Measurements from ENCODE around the gene PALLD.

PALLD gene

DNA sequence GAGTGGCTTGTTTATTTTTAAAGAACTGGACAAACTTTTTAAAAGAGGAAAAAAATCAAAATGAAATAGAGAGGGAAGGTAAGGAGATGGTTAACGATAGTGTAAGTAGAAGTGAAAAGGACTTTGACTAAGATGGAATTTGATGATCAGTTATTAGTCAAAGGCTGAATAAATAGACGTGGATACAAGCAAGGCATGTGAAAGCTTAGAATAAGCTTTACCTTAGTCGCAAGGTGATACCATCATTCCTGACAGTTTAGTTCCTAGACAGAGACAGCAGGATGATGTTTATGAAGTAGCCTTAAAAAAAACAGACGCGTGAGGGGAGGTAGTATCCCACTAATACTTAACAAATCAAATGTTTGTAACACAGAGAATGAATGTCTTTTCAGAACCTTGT is 97.3 kb downstream of the PALLD start:
- no peak for DNase-seq

- DNase-seq: no peak
These were observed 101.3 kb downstream of the PALLD start for GRCh38 chr4:168598191-168598590.

GRCh38 chr4:168600796-168601583 is 104.1 kb downstream of the PALLD start:
- no peak for DNase-seq

DNA sequence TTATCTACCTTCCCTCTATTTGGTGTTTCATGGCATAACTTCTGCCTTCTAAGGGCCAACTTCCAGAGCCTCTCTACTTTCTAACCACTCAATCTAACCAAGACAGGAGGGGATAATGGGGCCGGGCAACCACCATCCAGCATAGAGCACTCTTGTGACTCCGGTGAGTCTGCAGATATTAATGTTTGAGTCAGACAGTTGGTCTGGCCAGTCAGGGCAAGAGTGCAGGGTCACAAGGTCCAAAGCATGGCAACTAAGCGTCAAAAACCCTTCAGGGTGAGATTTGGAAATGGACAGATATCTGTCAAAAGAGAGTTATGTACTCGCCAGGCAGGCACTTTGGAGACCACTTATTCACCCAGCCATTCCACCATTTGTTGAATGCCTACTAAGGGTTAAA is 105.0 kb downstream of the PALLD start:
- DNase-seq: no peak

DNA sequence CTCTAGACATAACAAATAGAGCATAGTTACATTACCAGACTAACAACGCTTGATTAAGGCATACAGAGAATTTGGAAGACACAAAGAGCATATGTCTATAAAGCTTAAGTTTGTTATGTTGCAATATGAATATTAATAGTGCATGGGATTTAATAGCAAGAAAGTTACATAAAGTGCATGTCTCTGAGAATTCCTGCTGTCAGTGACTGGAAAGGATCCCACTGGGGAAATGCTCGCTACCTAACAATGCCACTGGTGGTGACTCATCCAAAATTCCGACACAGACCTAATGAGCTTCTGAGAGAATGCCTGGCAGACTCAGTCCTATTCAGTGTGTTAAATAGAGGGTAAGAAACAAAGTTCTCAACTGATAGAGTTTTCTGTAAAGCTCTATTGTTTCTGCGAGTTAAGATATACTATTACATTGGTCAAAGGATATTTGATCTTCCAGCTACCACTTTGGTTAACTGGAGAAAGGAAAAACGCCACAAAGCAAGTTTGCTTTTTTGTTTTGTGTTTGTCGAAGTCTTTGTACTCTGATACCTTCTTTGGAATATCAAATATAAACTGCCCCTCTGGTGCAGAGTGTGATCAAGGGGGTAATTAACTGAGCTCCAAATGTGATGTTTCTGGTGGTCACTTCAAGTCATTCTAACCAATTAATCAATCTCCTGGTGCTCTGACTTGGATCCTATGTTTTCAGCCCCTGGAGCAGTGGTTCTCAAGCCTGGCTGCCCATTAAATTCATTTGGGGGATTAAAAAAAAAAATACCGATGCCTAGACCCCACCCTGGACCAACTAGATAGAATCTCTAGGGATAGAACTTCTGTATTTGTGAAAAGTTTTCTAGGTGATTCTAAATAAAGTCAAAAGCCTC is 107.9 kb downstream of the PALLD start:
- no peak for DNase-seq

DNA sequence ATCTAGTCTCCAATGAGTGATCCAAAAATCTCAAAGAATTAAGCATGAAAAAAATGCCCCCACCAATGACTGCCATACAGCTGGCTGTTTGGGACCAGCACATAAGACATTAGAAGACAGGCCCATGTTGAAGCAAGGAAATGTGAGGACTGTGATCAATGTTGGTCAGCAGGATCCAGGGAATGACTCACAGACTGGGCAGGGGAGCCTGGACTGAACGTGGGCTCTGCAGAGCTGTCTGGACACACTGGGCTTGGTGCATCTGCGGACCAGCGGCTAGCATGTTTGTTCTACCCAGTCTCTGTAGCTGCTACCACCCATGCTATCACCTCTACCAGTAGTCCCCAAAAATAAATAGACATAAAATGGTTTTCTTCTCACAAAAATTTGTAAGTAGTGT is 108.6 kb downstream of the PALLD start:
- no peak for DNase-seq

GRCh38 chr4:168607215-168607614 is 110.4 kb downstream of the PALLD start:
- no peak for DNase-seq

GRCh38 chr4:168608771-168609170 is 111.9 kb downstream of the PALLD start:
- no peak for DNase-seq

DNA sequence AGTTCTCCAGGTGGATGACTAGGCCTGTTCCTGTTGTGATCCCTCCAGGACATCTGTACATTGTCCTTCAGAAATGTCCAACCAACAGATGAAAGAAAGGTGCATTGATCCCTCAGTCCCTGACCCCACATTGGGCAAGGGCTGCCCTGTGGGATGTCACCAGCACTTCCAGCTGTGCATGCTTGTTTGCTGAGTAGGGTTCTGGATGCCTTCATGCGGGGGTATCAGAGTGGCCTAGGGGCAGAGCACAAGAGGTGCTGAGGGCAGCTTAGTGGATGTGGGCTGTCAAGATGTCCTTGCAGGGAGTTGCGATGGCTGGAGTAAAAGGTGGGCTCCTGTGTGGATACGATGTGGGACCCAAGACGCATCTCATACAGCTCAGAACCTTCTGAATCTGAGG is 112.5 kb downstream of the PALLD start:
- DNase-seq: no peak

DNA sequence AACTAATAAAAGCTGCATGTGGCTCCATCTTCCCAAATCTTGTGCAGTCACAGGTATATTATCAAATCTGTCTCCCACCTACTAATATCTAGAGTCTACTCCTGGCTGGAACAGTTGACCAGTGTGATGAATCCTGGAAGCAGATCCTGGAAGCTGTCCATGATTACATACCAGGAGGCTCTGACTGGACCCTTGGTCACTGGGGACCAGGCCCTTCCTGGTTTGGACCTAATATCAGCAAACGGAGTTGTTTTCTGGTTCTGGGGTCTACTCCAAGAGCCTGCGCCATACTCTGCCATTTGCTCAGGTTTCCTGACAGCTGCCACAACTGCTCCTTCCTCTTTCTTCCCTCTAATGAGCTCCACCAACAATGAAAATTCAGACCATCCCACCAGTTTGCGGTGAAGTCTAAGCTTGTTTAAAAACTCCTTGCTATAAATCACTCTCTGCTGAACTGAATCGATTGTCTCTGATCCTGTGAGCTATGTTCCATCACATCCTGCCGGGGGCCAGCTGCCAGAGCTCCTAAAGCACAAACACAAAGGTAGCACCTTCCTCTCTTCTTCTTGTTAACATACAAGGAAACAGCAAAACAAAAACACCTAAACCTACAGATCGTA is 114.2 kb downstream of the PALLD start:
- DNase-seq: no peak

DNA sequence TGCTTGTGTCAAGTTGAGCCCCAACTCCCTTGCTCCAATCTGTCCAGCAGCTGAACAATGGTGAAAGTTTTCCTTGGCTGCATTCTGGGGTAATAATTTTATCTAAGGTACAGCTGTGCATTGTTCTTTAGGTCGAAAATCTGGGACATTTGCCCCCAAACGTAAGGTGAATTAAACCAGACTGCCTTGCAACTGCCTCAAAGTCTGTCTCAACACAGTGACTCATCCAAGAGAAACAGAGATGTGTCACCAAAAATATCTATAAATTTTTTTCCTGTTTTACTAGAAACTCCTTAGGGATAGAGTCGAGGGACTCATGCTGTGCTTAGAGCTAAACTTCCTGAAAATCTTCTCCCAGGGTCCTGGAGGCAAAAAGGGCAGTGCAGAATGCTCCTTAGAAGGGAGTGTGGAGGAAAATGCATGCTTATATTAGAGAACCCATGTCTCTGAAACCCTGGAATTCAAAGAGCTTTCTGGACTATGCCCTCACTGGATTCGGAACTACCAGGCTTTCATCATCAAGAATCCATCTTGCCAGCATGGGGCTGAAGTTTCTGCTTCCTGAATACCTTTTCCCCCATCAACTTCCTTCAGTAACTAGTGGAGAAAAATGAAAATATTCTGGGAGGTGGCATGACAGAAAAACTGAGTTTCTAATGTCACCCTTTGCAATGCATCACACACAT is 115.7 kb downstream of the PALLD start:
- no peak for DNase-seq

DNA sequence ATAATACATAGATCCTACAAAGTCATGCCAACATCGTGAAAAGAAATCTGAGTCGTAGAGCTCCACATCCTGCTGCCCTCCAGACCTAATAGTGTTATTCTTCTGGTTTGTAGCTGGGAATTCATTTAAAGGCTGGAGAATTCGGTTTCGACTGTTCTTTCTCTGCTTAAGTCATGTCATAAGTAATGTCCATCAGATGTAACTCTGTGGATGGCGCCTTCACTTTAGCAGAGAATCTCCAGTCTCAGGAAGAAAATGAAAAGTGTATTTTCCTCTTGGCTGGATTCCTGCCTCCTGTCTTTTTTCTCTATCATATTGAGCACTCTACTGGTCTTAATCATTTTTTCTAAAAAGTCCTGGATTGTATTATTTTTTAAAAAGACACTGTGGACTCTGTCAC is 117.0 kb downstream of the PALLD start:
- DNase-seq: no peak

GRCh38 chr4:168614281-168615057 is 117.6 kb downstream of the PALLD start:
- DNase-seq: no peak

DNA sequence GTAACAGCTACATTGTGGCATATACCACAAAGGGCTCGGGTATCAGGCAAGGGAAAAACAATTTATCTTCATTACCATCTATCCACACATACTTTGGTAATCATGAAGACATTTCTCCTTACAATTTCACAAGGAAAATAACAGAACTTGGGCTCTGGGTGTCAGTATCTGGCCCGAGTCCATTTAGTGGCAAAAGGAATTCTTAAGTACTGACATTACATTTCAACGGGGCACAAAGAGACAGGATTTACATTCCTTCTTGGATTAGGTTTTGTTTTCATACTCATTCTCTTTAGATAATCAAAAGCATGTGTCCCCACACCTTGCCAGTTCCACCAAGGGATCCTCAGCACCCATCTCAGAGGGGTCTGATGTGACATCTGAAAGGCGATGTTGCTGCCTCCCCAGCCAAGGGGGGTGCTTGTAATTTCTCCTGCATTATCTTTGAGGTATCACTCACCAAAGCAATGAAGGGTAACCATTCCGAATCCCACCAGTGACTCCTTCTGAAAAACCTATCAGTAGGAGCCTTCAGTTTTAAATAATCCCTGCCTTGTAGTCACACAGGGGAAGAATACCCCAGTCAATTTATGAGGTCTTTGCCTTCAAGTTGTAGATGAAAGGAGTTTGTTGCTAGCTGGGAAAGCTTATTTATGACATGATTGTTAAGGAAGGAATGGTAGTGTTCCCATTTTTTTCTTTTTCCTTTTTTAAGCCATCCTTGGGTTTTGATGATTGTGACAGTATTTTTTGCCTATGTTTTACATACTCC is 118.6 kb downstream of the PALLD start:
- no peak for DNase-seq

- DNase-seq: no peak
These were observed 121.9 kb downstream of the PALLD start for GRCh38 chr4:168618577-168619265.

DNA sequence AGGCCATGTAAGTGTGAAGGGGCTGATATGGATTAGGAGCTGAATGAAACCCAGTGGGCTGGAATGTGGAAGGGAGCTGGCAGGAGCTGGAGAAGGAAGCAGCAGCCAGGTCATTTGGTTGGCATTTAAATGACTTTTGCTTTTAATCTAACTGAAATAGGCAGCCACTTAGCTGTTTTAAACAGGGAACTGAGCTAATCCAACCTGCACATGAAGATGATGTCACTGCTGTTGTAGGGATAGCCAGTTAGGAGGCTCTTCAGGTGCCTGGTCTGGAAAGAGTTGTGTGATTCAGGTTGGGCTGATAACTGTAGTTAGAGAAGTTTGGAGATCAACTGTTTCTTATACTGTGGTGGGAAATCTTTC is 122.4 kb downstream of the PALLD start:
- DNase-seq: no peak

GRCh38 chr4:168621806-168622589 is 125.1 kb downstream of the PALLD start:
- DNase-seq: no peak

DNA sequence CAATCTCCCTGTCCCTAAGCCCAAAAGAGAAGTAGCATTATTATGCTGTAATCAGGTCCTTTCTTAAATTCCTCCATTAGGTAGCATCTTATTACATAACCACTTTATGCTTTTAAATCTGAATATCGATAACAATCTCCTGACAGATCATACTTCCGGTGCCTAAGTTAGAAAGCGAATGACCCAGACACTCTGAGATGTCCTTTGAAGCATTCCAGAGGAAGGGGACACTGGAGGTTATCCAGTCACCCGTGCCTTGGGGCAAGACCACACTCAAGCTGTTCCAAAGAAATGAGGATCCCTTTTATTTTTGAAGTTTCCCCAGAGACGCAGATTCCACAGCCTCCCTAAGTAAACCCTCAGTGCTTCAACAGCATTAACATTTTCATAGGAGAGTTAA is 125.7 kb downstream of the PALLD start:
- DNase-seq: no peak

DNA sequence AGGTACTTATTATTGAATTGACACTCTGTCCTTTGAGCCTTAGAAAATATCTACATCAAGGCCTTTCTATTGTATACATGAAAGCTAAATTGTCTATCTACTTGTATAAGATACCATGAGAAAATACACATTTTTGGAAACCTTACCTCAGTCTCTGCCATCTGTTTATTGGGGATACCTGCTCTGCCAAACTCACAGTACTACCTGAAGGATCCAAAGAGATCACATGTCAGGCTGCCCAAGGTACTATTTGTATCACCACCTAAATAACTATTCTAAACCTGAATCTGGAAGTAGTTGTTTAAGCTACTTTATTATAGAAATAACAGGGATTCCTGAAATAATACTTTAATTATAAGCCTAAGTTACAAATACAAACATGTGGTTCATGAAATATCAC is 126.2 kb downstream of the PALLD start:
- DNase-seq: no peak

DNA sequence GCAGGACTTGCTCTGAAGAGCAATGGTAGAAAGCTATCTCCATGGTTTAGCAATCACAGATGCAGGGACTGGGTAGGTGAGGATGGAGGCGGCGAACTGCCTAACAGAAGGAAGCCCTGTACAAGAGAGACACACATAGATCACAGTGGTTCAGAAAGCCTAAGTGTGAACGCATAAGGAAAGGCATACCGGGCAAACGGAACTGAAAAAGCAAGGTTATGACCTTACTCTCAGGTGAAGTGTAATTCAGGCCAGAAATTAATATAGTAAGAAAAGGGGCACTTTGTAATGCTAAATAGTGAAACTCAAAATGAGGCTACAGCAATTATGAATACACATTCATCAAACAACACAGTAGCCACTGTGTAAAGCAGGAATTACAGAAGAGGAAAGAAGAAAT is 126.6 kb downstream of the PALLD start:
- DNase-seq: no peak
